ENCODE results near the gene GFPT2. TPM values are rescaled to one million over a fixed set of nuclear protein-coding genes. Genes with fewer than 3 reads are reported as not detected.

The GFPT2 gene
- polyA plus RNA-seq, 4 donors, result 0.54 to 4.5 (median 1.1) TPM

DNA sequence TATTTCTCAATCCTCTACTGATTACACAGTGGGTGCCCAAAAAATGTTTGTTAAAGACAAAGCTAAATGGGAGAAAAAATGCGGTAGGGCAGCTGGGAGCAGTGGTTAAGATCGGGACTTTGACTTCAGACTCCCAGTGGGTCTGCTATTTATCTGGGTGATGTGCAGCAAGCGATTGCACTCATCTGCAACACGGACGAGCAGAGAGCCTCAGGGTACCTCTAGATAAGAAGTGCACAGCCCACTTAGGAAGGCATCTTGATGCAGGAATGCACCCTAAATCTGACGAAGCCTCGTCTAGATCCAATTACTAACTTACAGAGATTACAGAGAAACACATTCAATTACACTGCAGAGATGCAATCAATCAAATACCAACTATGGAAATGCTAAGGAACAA is 65.3 kb downstream of the GFPT2 start:
- FAIRE-seq (no peak), DNase-seq (no peak)
- Histone ChIP-seq H3K4me1 (ENCODE audit: control insufficient read depth in 3 of 3, insufficient read depth in 2 of 3, low read depth in 1 of 3, low read length in 2 of 3) (peaks cover 0 to 12% (median 8%) of the 10 kb centered on the region in 3 donors), H3K9me3 (ENCODE audit: control insufficient read depth in 2 of 2, insufficient read depth in 1 of 2, low read depth in 1 of 2, low read length in 1 of 2) (no peaks in the 10 kb centered on the region), H3K27ac (ENCODE audit: low read depth in 1 of 3, low read length in 2 of 3) (no peak overlapping the region), H3K36me3 (ENCODE audit: control insufficient read depth in 3 of 3, insufficient read depth in 2 of 3, low read depth in 1 of 3, low read length in 3 of 3) (peaks cover 2 to 13% (median 3%) of the 10 kb centered on the region in 3 donors), H3K4me3 (ENCODE audit: low read depth in 1 of 3, low read length in 3 of 3) (no peak overlapping the region), H3K27me3 (ENCODE audit: control insufficient read depth in 3 of 3, insufficient read depth in 3 of 3, low read length in 3 of 3) (no peaks in the 10 kb centered on the region)
- 87 to 93% (median 91%) methylated on average over 7 of the region's 7 CpGs for WGBS, 3 donors

DNA sequence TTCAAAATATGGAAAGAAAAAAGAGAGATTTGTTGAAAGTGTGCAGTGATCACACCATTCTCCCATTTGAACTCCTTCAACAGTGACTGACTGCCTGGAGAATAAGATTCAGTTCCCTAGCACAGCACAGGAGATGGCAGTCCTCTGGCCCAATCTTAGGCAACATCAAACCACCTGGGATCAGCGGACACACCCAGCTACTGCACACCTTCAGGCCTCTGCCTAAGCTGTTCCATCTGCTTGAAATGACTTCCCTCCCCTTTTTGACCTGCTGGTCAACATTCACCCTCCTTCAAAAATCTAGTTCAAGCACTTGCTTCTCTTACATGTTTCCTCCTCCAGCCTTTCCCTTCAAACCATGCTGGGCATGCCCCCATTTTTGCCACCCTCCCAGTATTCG is 65.7 kb downstream of the GFPT2 start:
- WGBS, 3 donors, result 88 to 94% (median 94%) methylated on average over 2 of the region's 2 CpGs
- DNase-seq, result no peak
- Histone ChIP-seq H3K4me1 (ENCODE audit: control insufficient read depth in 3 of 3, insufficient read depth in 2 of 3, low read depth in 1 of 3, low read length in 2 of 3) (peaks cover 0 to 12% (median 8%) of the 10 kb centered on the region in 3 donors), H3K27me3 (ENCODE audit: control insufficient read depth in 3 of 3, insufficient read depth in 3 of 3, low read length in 3 of 3) (no peaks in the 10 kb centered on the region), H3K36me3 (ENCODE audit: control insufficient read depth in 3 of 3, insufficient read depth in 2 of 3, low read depth in 1 of 3, low read length in 3 of 3) (peaks cover 3 to 18% (median 5%) of the 10 kb centered on the region in 3 donors), H3K4me3 (ENCODE audit: low read depth in 1 of 3, low read length in 3 of 3) (no peak overlapping the region), H3K9me3 (ENCODE audit: control insufficient read depth in 2 of 2, insufficient read depth in 1 of 2, low read depth in 1 of 2, low read length in 1 of 2) (no peaks in the 10 kb centered on the region), H3K27ac (ENCODE audit: low read depth in 1 of 3, low read length in 2 of 3) (no peak overlapping the region)
- FAIRE-seq, result no peak

DNA sequence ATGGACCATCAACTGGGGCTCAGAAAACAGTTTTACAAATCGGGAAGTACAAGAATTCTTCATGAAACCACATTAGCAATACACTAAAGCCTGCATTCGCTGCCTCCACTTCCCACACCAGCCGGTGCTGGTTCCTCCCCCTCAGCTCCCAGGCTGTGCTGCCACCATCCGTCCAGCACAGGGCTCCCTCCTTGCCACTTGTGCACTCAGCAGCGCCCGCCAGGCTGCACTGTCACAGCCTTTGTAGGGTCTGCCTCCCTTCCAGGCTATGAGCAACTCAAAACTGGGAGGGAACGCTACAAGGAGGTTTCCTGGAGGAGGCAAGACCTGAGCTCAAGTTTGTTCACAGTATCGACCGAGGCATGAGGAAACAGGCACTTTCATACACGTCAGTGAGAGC is 69.0 kb downstream of the GFPT2 start:
- Histone ChIP-seq H3K27ac (ENCODE audit: low read depth in 1 of 3, low read length in 2 of 3) (no peak overlapping the region), H3K36me3 (ENCODE audit: control insufficient read depth in 3 of 3, insufficient read depth in 2 of 3, low read depth in 1 of 3, low read length in 3 of 3) (peaks cover 7 to 33% (median 7%) of the 10 kb centered on the region in 3 donors), H3K27me3 (ENCODE audit: control insufficient read depth in 3 of 3, insufficient read depth in 3 of 3, low read length in 3 of 3) (no peaks in the 10 kb centered on the region), H3K9me3 (ENCODE audit: control insufficient read depth in 2 of 2, insufficient read depth in 1 of 2, low read depth in 1 of 2, low read length in 1 of 2) (peaks cover 0 to 6% of the 10 kb centered on the region in 2 donors), H3K4me3 (ENCODE audit: low read depth in 1 of 3, low read length in 3 of 3) (no peak overlapping the region), H3K4me1 (ENCODE audit: control insufficient read depth in 3 of 3, insufficient read depth in 2 of 3, low read depth in 1 of 3, low read length in 2 of 3) (no peaks in the 10 kb centered on the region)
- FAIRE-seq, result no peak
- 80 to 94% (median 87%) methylated on average over 10 of the region's 10 CpGs for WGBS, 3 donors
- DNase-seq, result no peak

DNA sequence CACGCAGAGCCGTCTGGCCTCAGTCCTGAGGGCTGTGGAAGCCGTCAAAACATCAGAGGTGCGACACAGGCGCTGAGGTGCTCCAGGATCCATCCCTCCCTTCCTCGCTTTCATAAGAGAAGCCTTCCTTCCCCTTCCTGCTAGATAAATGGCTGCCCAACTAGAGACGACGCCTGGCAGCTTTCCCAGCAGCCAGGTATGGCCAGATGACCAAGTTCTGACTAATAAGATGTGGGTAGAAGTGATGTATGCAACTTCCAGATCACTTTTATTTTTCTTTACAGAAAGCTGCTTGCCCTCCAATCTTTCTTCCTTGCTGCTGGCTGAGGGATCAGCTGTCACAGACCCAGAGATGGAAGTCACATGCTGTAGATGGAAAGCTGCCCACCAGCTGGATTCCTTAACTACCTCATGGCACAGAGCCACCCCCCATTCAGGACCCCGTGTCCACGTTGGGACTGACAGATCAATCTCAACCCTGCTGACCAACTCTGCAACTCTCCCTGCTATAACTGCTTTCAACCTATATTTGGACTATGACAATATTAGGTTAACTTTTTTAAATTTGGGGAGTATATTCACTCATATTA is 70.0 kb downstream of the GFPT2 start:
- Histone ChIP-seq H3K9me3 (ENCODE audit: control insufficient read depth in 2 of 2, insufficient read depth in 1 of 2, low read depth in 1 of 2, low read length in 1 of 2) (peaks cover 0 to 11% of the 10 kb centered on the region in 2 donors), H3K27me3 (ENCODE audit: control insufficient read depth in 3 of 3, insufficient read depth in 3 of 3, low read length in 3 of 3) (no peaks in the 10 kb centered on the region), H3K4me3 (ENCODE audit: low read depth in 1 of 3, low read length in 3 of 3) (no peak overlapping the region), H3K27ac (ENCODE audit: low read depth in 1 of 3, low read length in 2 of 3) (no peak overlapping the region), H3K36me3 (ENCODE audit: control insufficient read depth in 3 of 3, insufficient read depth in 2 of 3, low read depth in 1 of 3, low read length in 3 of 3) (peaks cover 7 to 39% (median 8%) of the 10 kb centered on the region in 3 donors), H3K4me1 (ENCODE audit: control insufficient read depth in 3 of 3, insufficient read depth in 2 of 3, low read depth in 1 of 3, low read length in 2 of 3) (no peaks in the 10 kb centered on the region)
- 78 to 88% (median 87%) methylated on average over 9 to 10 of the region's 10 CpGs for WGBS, 3 donors
- DNase-seq, result no peak
- no peak for FAIRE-seq

DNA sequence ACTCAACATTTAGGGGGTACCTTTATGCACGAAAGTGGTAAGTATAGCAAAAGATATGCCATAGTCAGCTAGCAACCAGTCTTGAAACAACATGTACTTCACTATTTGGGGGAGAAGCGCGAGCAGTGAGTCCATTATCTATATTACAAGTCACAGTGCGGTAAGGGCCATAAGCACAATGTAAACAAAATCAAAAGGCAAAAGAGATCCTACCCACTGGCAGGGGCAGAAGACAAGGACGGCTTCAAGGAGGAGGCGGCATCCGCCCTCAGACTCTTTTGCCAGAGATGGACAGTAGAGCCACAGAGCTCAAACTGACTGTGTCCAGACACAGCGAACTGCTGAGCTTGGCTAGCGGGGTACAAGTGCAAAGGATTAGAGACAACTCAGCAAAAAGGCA is 70.9 kb downstream of the GFPT2 start:
- DNase-seq (no peak), FAIRE-seq (no peak)
- peaks cover under 1 to 15% of the 10 kb centered on the region in 2 donors for H3K9me3 ChIP-seq (ENCODE audit: control insufficient read depth in 2 of 2, insufficient read depth in 1 of 2, low read depth in 1 of 2, low read length in 1 of 2)
- no peak overlapping the region for H3K4me3 ChIP-seq (ENCODE audit: low read depth in 1 of 3, low read length in 3 of 3)
- WGBS, 3 donors, result 97 to 98% (median 98%) methylated on average over 9 of the region's 9 CpGs
- no peaks in the 10 kb centered on the region for H3K4me1 ChIP-seq (ENCODE audit: control insufficient read depth in 3 of 3, insufficient read depth in 2 of 3, low read depth in 1 of 3, low read length in 2 of 3)
- H3K27ac ChIP-seq (ENCODE audit: low read depth in 1 of 3, low read length in 2 of 3), result no peak overlapping the region
- peaks cover 12 to 42% (median 12%) of the 10 kb centered on the region in 3 donors for H3K36me3 ChIP-seq (ENCODE audit: control insufficient read depth in 3 of 3, insufficient read depth in 2 of 3, low read depth in 1 of 3, low read length in 3 of 3)
- no peaks in the 10 kb centered on the region for H3K27me3 ChIP-seq (ENCODE audit: control insufficient read depth in 3 of 3, insufficient read depth in 3 of 3, low read length in 3 of 3)

DNA sequence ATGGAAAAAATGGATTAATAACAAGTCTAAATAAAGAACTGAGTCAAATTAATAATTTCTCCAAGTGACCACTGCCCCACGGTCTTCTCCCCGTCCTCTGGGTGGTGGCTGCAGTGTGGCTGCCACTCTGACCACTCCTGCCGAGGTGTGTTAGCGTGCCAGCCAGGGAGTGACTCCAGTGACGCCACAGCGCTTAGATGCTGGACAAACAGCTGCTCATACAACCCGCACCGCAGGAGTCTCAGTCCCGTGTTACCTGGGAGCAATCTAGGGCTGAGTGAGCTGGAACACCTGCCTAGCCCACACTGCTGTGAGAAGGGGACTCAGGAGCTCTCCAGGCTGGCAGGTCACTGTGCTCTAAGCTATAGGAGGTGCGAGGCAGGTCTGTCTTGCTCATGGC is 71.4 kb downstream of the GFPT2 start:
- Histone ChIP-seq H3K4me1 (ENCODE audit: control insufficient read depth in 3 of 3, insufficient read depth in 2 of 3, low read depth in 1 of 3, low read length in 2 of 3) (no peaks in the 10 kb centered on the region), H3K9me3 (ENCODE audit: control insufficient read depth in 2 of 2, insufficient read depth in 1 of 2, low read depth in 1 of 2, low read length in 1 of 2) (peaks cover 2 to 20% of the 10 kb centered on the region in 2 donors), H3K27ac (ENCODE audit: low read depth in 1 of 3, low read length in 2 of 3) (no peak overlapping the region), H3K27me3 (ENCODE audit: control insufficient read depth in 3 of 3, insufficient read depth in 3 of 3, low read length in 3 of 3) (no peaks in the 10 kb centered on the region), H3K4me3 (ENCODE audit: low read depth in 1 of 3, low read length in 3 of 3) (no peak overlapping the region), H3K36me3 (ENCODE audit: control insufficient read depth in 3 of 3, insufficient read depth in 2 of 3, low read depth in 1 of 3, low read length in 3 of 3) (peaks cover 14 to 45% (median 15%) of the 10 kb centered on the region in 3 donors)
- FAIRE-seq, result no peak
- WGBS, 3 donors, result 89 to 96% (median 96%) methylated on average over 10 of the region's 10 CpGs
- no peak for DNase-seq

DNA sequence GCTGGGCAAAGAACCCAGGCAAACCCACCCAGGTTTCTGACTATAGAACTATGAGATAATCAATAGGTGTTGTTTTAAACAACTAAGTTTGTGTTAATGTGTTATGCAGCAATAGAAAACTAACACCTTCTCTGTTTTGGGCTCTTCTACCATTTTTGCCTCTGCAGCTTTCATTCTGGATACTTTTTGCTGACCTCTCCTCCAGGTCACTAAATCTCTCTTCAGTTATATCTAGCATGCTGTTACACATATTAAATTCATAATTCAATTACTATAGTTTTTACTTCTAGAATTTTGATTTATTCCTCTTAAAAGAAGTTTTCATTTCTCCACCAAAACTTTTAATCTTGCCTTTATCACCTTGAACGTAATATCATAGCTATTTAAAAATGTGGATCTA is 78.4 kb downstream of the GFPT2 start:
- Histone ChIP-seq H3K36me3 (ENCODE audit: control insufficient read depth in 3 of 3, insufficient read depth in 2 of 3, low read depth in 1 of 3, low read length in 3 of 3) (peaks cover 11 to 31% (median 25%) of the 10 kb centered on the region in 3 donors), H3K9me3 (ENCODE audit: control insufficient read depth in 2 of 2, insufficient read depth in 1 of 2, low read depth in 1 of 2, low read length in 1 of 2) (peaks cover 2 to 50% of the 10 kb centered on the region in 2 donors), H3K4me3 (ENCODE audit: low read depth in 1 of 3, low read length in 3 of 3) (no peak overlapping the region), H3K4me1 (ENCODE audit: control insufficient read depth in 3 of 3, insufficient read depth in 2 of 3, low read depth in 1 of 3, low read length in 2 of 3) (no peaks in the 10 kb centered on the region), H3K27ac (ENCODE audit: low read depth in 1 of 3, low read length in 2 of 3) (no peak overlapping the region), H3K27me3 (ENCODE audit: control insufficient read depth in 3 of 3, insufficient read depth in 3 of 3, low read length in 3 of 3) (no peaks in the 10 kb centered on the region)
- FAIRE-seq (no peak), DNase-seq (no peak)
- WGBS, 3 donors, result 96 to 100% (median 100%) methylated on average over 1 of the region's 1 CpG

DNA sequence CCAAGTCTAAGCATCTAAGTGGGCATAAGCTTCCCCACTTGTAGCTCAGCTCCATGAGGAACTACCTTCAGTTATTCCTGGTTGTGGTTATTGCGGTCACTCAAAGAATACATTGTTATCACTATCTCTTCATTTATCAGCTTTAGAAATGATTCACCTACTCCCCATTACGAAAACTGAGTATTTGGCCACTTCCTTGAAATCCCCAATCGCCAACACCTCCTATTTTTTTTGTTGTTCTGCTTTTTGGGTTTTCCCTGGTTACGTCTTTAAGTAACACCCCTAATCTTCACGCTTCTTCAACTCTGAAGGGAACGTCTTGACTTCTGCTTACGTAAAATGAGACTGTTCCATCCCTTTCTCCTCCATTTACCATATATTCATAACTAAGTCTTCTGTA is 81.9 kb downstream of the GFPT2 start:
- H3K9me3 ChIP-seq (ENCODE audit: control insufficient read depth in 2 of 2, insufficient read depth in 1 of 2, low read depth in 1 of 2, low read length in 1 of 2), result peaks cover 0 to 47% of the 10 kb centered on the region in 2 donors

DNA sequence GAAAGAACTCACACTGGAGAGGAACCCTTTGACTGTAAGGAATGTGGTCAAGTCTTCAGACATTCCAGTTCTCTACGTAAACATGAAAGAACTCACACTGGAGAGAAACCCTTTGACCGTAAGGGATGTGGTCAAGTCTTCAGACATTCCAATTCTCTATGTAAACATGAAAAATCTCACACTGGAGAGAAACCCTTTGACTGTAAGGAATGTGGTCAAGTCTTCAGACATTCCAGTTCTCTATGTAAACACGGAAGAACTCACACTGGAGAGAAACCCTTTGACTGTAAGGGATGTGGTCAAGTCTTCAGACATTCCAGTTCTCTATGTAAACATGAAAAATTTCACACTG is 93.9 kb downstream of the GFPT2 start:
- 64 to 94% (median 92%) methylated on average over 3 of the region's 3 CpGs for WGBS, 3 donors
- H3K4me1 ChIP-seq (ENCODE audit: control insufficient read depth in 3 of 3, insufficient read depth in 2 of 3, low read depth in 1 of 3, low read length in 2 of 3), result no peaks in the 10 kb centered on the region
- peaks cover 11 to 63% of the 10 kb centered on the region in 2 donors for H3K9me3 ChIP-seq (ENCODE audit: control insufficient read depth in 2 of 2, insufficient read depth in 1 of 2, low read depth in 1 of 2, low read length in 1 of 2)
- H3K27ac ChIP-seq (ENCODE audit: low read depth in 1 of 3, low read length in 2 of 3), result no peak overlapping the region
- peaks cover 26 to 42% (median 32%) of the 10 kb centered on the region in 3 donors for H3K36me3 ChIP-seq (ENCODE audit: control insufficient read depth in 3 of 3, insufficient read depth in 2 of 3, low read depth in 1 of 3, low read length in 3 of 3)
- no peak for FAIRE-seq
- H3K27me3 ChIP-seq (ENCODE audit: control insufficient read depth in 3 of 3, insufficient read depth in 3 of 3, low read length in 3 of 3), result no peaks in the 10 kb centered on the region
- no peak for DNase-seq
- H3K4me3 ChIP-seq (ENCODE audit: low read depth in 1 of 3, low read length in 3 of 3), result no peak overlapping the region

More for the DNA sequence above, 81.9 kb downstream of the GFPT2 start:
- 84 to 96% (median 91%) methylated on average over 7 of the region's 7 CpGs for WGBS, 3 donors
- no peaks in the 10 kb centered on the region for H3K27me3 ChIP-seq (ENCODE audit: control insufficient read depth in 3 of 3, insufficient read depth in 3 of 3, low read length in 3 of 3)
- H3K36me3 ChIP-seq (ENCODE audit: control insufficient read depth in 3 of 3, insufficient read depth in 2 of 3, low read depth in 1 of 3, low read length in 3 of 3), result peaks cover 2 to 25% (median 21%) of the 10 kb centered on the region in 3 donors
- no peaks in the 10 kb centered on the region for H3K4me1 ChIP-seq (ENCODE audit: control insufficient read depth in 3 of 3, insufficient read depth in 2 of 3, low read depth in 1 of 3, low read length in 2 of 3)
- H3K27ac ChIP-seq (ENCODE audit: low read depth in 1 of 3, low read length in 2 of 3), result no peak overlapping the region
- DNase-seq (no peak), FAIRE-seq (no peak)
- no peak overlapping the region for H3K4me3 ChIP-seq (ENCODE audit: low read depth in 1 of 3, low read length in 3 of 3)

All from small intestine (tissue), 7 donors.